Hepatocyte (in vitro differentiated cells): ENCODE results near the gene ZNF443.

ENCODE experiments used
- CTCF ChIP-seq: fragments of 200-600 bp; sonication (generic); IDR thresholded peaks from 2 replicates; pipeline ENCODE4 v1.5.1; 2016; ENCODE audit warnings: antibody characterized with exemption, mild to moderate bottlenecking; ENCODE audit not compliant: poor library complexity
- EZH2 ChIP-seq: fragments of 200-600 bp; sonication (generic); IDR thresholded peaks from 2 replicates; pipeline ENCODE4 v1.6.1; 2016; ENCODE audit warnings: antibody characterized with exemption, mild to moderate bottlenecking, borderline replicate concordance
- EZH2phosphoT487 ChIP-seq: fragments of 200-600 bp; sonication (generic); IDR thresholded peaks from one replicate; pipeline ENCODE4 v1.6.1; 2018; ENCODE audit warnings: antibody characterized with exemption, mild to moderate bottlenecking, low read depth, moderate library complexity; ENCODE audit not compliant: unreplicated experiment, severe bottlenecking

- TF ChIP-seq CTCF, result no peak
- no peak for TF ChIP-seq EZH2
- no peak for TF ChIP-seq EZH2phosphoT487
Measured at GRCh38 chr19:12484011-12484370, 43.2 kb upstream of the ZNF443 start.
